T-cell (primary cell): Measurements from ENCODE around the gene DCC. TPM values are rescaled to one million over a fixed set of nuclear protein-coding genes. Genes with fewer than 3 reads are reported as not detected.

Experiments used
- ATAC-seq, 4 experiments: fragments of 200-7000 bp in 3 of 4; fragments of 150-1000 bp in 1 of 4; cut with Tn5 transposase; replicated peaks in 1 of 4; 1 replicate in 3 of 4; 2 replicates in 1 of 4; pipeline ENCODE4 v1.10.0; 2021; ENCODE audit warnings: moderate library complexity in 3 of 4, mild to moderate bottlenecking in 2 of 4, moderate number of reproducible peaks in 1 of 4
- CTCF ChIA-PET, 2 donors: fragments of 300-600 bp; sonication (Branson Sonifier 250); formaldehyde crosslinking; loops; one replicate each; lab custom pipeline; 2022; ENCODE audit warnings: antibody characterized with exemption in 2 of 2; lab: Charles Lee
- POLR2A ChIA-PET, 2 donors: fragments of 300-600 bp; sonication (Branson Sonifier 250); formaldehyde crosslinking; loops; one replicate each; lab custom pipeline; 2022; ENCODE audit warnings: antibody characterized with exemption in 2 of 2; lab: Charles Lee
- DNase-seq, 35 experiments: peaks; one replicate each; pipeline versions ENCODE4 v3.0.0 to v3.0.0-alpha.2; 2013 to 2023
- H3K27ac ChIP-seq: one replicate; pipeline ENCODE4 v1.5.1; 2013; ENCODE audit warnings: low read length
- H3K27me3 ChIP-seq, 2 experiments: replicated peaks in 1 of 2; 1 replicate in 1 of 2; 2 replicates in 1 of 2; pipeline versions ENCODE4 v1.6.1 to v1.7.0; 2013; ENCODE audit warnings: low read length in 1 of 2, mixed read lengths in 1 of 2; ENCODE audit not compliant: control insufficient read depth in 2 of 2, insufficient read depth in 2 of 2; ENCODE audit errors: extremely low read depth in 1 of 2
- H3K36me3 ChIP-seq, 2 donors: 1 replicate in 1 of 2; 2 replicates in 1 of 2; pipeline versions ENCODE4 v1.6.1 to v1.7.0; 2013; ENCODE audit warnings: low read length in 1 of 2; ENCODE audit not compliant: control insufficient read depth in 2 of 2, insufficient read depth in 1 of 2; ENCODE audit errors: extremely low read depth in 1 of 2
- H3K4me1 ChIP-seq, 2 experiments: 1 replicate in 1 of 2; 2 replicates in 1 of 2; pipeline versions ENCODE4 v1.6.1 to v1.7.0; 2013; ENCODE audit warnings: low read length in 2 of 2, mixed read lengths in 1 of 2; ENCODE audit not compliant: insufficient read depth in 2 of 2, control insufficient read depth in 1 of 2; ENCODE audit errors: extremely low read depth in 1 of 2
- H3K4me3 ChIP-seq, 2 donors: 1 replicate in 1 of 2; 2 replicates in 1 of 2; pipeline versions ENCODE4 v1.5.1 to v1.7.0; 2013; ENCODE audit warnings: mild to moderate bottlenecking in 2 of 2, low read length in 1 of 2, moderate library complexity in 1 of 2; ENCODE audit not compliant: control insufficient read depth in 1 of 2; ENCODE audit errors: extremely low read depth in 1 of 2
- H3K9me3 ChIP-seq: 2 replicates; pipeline ENCODE4 v1.7.0; 2013
- H3K27ac Mint-ChIP-seq, 2 donors: one replicate each; pipeline ENCODE4 v1.8.0; 2020 to 2021; ENCODE audit warnings: mild to moderate bottlenecking in 2 of 2, mixed read lengths in 2 of 2
- H3K27me3 Mint-ChIP-seq, 2 donors: one replicate each; pipeline ENCODE4 v1.8.0; 2021 to 2022; ENCODE audit warnings: mixed read lengths in 2 of 2
- H3K36me3 Mint-ChIP-seq: one replicate; pipeline ENCODE4 v1.8.0; 2021; ENCODE audit warnings: mixed read lengths
- H3K4me1 Mint-ChIP-seq, 3 donors: one replicate each; pipeline ENCODE4 v1.8.0; 2020 to 2022; ENCODE audit warnings: mixed read lengths in 3 of 3, mild to moderate bottlenecking in 1 of 3
- H3K4me3 Mint-ChIP-seq, 3 donors: one replicate each; pipeline ENCODE4 v1.8.0; 2020 to 2022; ENCODE audit warnings: mild to moderate bottlenecking in 3 of 3, mixed read lengths in 3 of 3, moderate library complexity in 3 of 3
- H3K9me3 Mint-ChIP-seq, 3 donors: one replicate each; pipeline ENCODE4 v1.8.0; 2020 to 2022; ENCODE audit warnings: mixed read lengths in 3 of 3
- WGBS: methylation state at CpG from one replicate; pipeline ENCODE4 v1.1.5; 2013; ENCODE audit warnings: missing lambda C conversion rate; ENCODE audit not compliant: insufficient coverage; 5-methylcytosine and 5-hydroxymethylcytosine counted together
- total RNA-seq, 35 experiments: library from RNA in 6 of 35; stranded (reverse) in 6 of 35; fragments of 120-200 nt in 1 of 35; gene quantifications; one replicate each; pipeline versions ENCODE4 v1.2.1 to v1.2.4 and lab custom pipeline; 2013 to 2026

Gene DCC
- total RNA-seq, 5 donors from 2014 or later (not counting 1 experiment from before 2014, with no cell fraction given): not detected

- 93% methylated on average over 8 of the region's 9 CpGs for WGBS
Measured at GRCh38 chr18:52700116-52700515, 360.1 kb downstream of the DCC start.

GRCh38 chr18:52700816-52701215 lies 360.8 kb downstream of the DCC start:
- H3K4me3 ChIP-seq: no peak overlapping the region
- H3K4me1 Mint-ChIP-seq: no peaks in the 10 kb centered on the region
- no peaks in the 10 kb centered on the region for H3K36me3 ChIP-seq
- ChIA-PET POLR2A (no interaction called here), CTCF (no interaction called here)
- DNase-seq (no peak), ATAC-seq (no peak)
- no peaks in the 10 kb centered on the region for H3K9me3 ChIP-seq
- peaks cover 0 to 6% (median 0%) of the 10 kb centered on the region in 3 donors for H3K9me3 Mint-ChIP-seq
- no peaks in the 10 kb centered on the region for H3K27me3 ChIP-seq
- H3K27ac ChIP-seq: no peak overlapping the region
- H3K36me3 Mint-ChIP-seq: no peaks in the 10 kb centered on the region
- no peak overlapping the region for H3K27ac Mint-ChIP-seq
- no CpG with 5 or more reads among the region's 2 CpGs for WGBS
- H3K4me1 ChIP-seq: no peaks in the 10 kb centered on the region
- no peaks in the 10 kb centered on the region for H3K27me3 Mint-ChIP-seq
- H3K4me3 Mint-ChIP-seq: no peak overlapping the region

More at GRCh38 chr18:52700116-52700515, 360.1 kb downstream of the DCC start:
- H3K27me3 ChIP-seq: no peaks in the 10 kb centered on the region
- Mint-ChIP-seq H3K27ac (no peak overlapping the region), H3K27me3 (no peaks in the 10 kb centered on the region), H3K9me3 (peaks cover 0 to 6% (median 0%) of the 10 kb centered on the region in 3 donors), H3K4me1 (no peaks in the 10 kb centered on the region), H3K36me3 (no peaks in the 10 kb centered on the region), H3K4me3 (no peak overlapping the region)
- no peak overlapping the region for H3K4me3 ChIP-seq
- H3K4me1 ChIP-seq: no peaks in the 10 kb centered on the region
- DNase-seq: no peak
- H3K36me3 ChIP-seq: no peaks in the 10 kb centered on the region
- POLR2A ChIA-PET: no interaction called here
- H3K27ac ChIP-seq: no peak overlapping the region
- CTCF ChIA-PET: no interaction called here
- no peaks in the 10 kb centered on the region for H3K9me3 ChIP-seq
- ATAC-seq: no peak

- Mint-ChIP-seq H3K4me1 (no peaks in the 10 kb centered on the region), H3K27me3 (no peaks in the 10 kb centered on the region), H3K4me3 (no peak overlapping the region), H3K27ac (no peak overlapping the region), H3K9me3 (peaks cover 0 to 6% (median 0%) of the 10 kb centered on the region in 3 donors), H3K36me3 (no peaks in the 10 kb centered on the region)
- Histone ChIP-seq H3K27ac (no peak overlapping the region), H3K4me1 (no peaks in the 10 kb centered on the region), H3K36me3 (no peaks in the 10 kb centered on the region), H3K9me3 (no peaks in the 10 kb centered on the region), H3K27me3 (no peaks in the 10 kb centered on the region), H3K4me3 (no peak overlapping the region)
- POLR2A ChIA-PET: no interaction called here
- no peak for DNase-seq
- WGBS: no CpG with 5 or more reads among the region's 5 CpGs
- no peak for ATAC-seq
- CTCF ChIA-PET: no interaction called here
Measured at GRCh38 chr18:52701219-52701935, 361.4 kb downstream of the DCC start.

- Histone ChIP-seq H3K27ac (no peak overlapping the region), H3K4me3 (no peak overlapping the region), H3K9me3 (no peaks in the 10 kb centered on the region), H3K27me3 (no peaks in the 10 kb centered on the region), H3K4me1 (no peaks in the 10 kb centered on the region), H3K36me3 (no peaks in the 10 kb centered on the region)
- Mint-ChIP-seq H3K27me3 (no peaks in the 10 kb centered on the region), H3K27ac (no peak overlapping the region), H3K36me3 (no peaks in the 10 kb centered on the region), H3K4me1 (no peaks in the 10 kb centered on the region), H3K9me3 (peaks cover 0 to 20% (median 0%) of the 10 kb centered on the region in 3 donors), H3K4me3 (no peak overlapping the region)
- ATAC-seq (no peak), DNase-seq (no peak)
- WGBS: no CpG with 5 or more reads among the region's 4 CpGs
- ChIA-PET POLR2A (no interaction called here), CTCF (no interaction called here)
Measured at GRCh38 chr18:52715421-52715820, 375.4 kb downstream of the DCC start.

- Histone ChIP-seq H3K4me3 (no peak overlapping the region), H3K27ac (no peak overlapping the region), H3K9me3 (no peaks in the 10 kb centered on the region), H3K4me1 (no peaks in the 10 kb centered on the region), H3K36me3 (no peaks in the 10 kb centered on the region), H3K27me3 (no peaks in the 10 kb centered on the region)
- Mint-ChIP-seq H3K4me1 (no peaks in the 10 kb centered on the region), H3K27ac (no peak overlapping the region), H3K27me3 (no peaks in the 10 kb centered on the region), H3K4me3 (no peak overlapping the region), H3K36me3 (no peaks in the 10 kb centered on the region), H3K9me3 (peaks cover 0 to 20% (median 0%) of the 10 kb centered on the region in 3 donors)
- ChIA-PET POLR2A (no interaction called here), CTCF (no interaction called here)
- no peak for DNase-seq
- 44% methylated on average over 3 of the region's 7 CpGs for WGBS
- no peak for ATAC-seq
Measured at GRCh38 chr18:52715991-52716390, 376.0 kb downstream of the DCC start.

GRCh38 chr18:52716973-52717372 lies 377.0 kb downstream of the DCC start:
- no peak overlapping the region for H3K4me3 Mint-ChIP-seq
- CTCF ChIA-PET: no interaction called here
- Histone ChIP-seq H3K27me3 (no peaks in the 10 kb centered on the region), H3K9me3 (no peaks in the 10 kb centered on the region), H3K4me1 (no peaks in the 10 kb centered on the region), H3K4me3 (no peak overlapping the region), H3K36me3 (no peaks in the 10 kb centered on the region), H3K27ac (no peak overlapping the region)
- 50% methylated on average over 1 of the region's 3 CpGs for WGBS
- no peak for ATAC-seq
- no peaks in the 10 kb centered on the region for H3K36me3 Mint-ChIP-seq
- no peak overlapping the region for H3K27ac Mint-ChIP-seq
- H3K4me1 Mint-ChIP-seq: no peaks in the 10 kb centered on the region
- peaks cover 0 to 20% (median 0%) of the 10 kb centered on the region in 3 donors for H3K9me3 Mint-ChIP-seq
- H3K27me3 Mint-ChIP-seq: no peaks in the 10 kb centered on the region
- DNase-seq: no peak
- POLR2A ChIA-PET: interaction anchor here in 1 of 2 donors (0.6 kb wide), 1 partner anchor 1080 kb away, joined by 5 read pairs; no protein-coding TSS in a partner anchor
